Thoracic aorta (tissue), 2 donors: ENCODE data around the gene RPN2. TPM values are rescaled to one million over a fixed set of nuclear protein-coding genes. Genes with fewer than 3 reads are reported as not detected.

Source experiments
- ATAC-seq: fragments of 150-250 bp; one replicate; pipeline ENCODE4 v1.8.0; 2017; ENCODE audit warnings: low read depth; ENCODE audit not compliant: insufficient number of reproducible peaks, low FRiP score
- DNase-seq: peaks from one replicate; pipeline ENCODE4 v3.0.0-alpha.2; 2020; ENCODE audit warnings: low spot score
- H3K27ac ChIP-seq, 2 donors: fragments of 200-600 bp; sonication (generic); 1 replicate in 1 of 2; 2 replicates in 1 of 2; pipeline ENCODE4 v1.5.1; 2016; ENCODE audit warnings: mild to moderate bottlenecking in 2 of 2, moderate library complexity in 2 of 2
- H3K27me3 ChIP-seq: fragments of 200-600 bp; sonication (generic); replicated peaks from 2 replicates; pipeline ENCODE4 v1.6.0; 2016; ENCODE audit warnings: mild to moderate bottlenecking; ENCODE audit not compliant: insufficient read depth
- H3K36me3 ChIP-seq: fragments of 200-600 bp; sonication (generic); one replicate; pipeline ENCODE4 v1.5.1; 2016
- H3K4me1 ChIP-seq, 2 donors: fragments of 200-600 bp; sonication (generic); 1 replicate in 1 of 2; 2 replicates in 1 of 2; pipeline versions ENCODE4 v1.5.1 to v1.6.0; 2016; ENCODE audit warnings: low read depth in 2 of 2, mild to moderate bottlenecking in 1 of 2; ENCODE audit not compliant: control insufficient read depth in 1 of 2
- H3K4me3 ChIP-seq: fragments of 200-600 bp; sonication (generic); 2 replicates; pipeline ENCODE4 v1.5.1; 2016; ENCODE audit warnings: mild to moderate bottlenecking
- H3K9me3 ChIP-seq: fragments of 200-600 bp; sonication (generic); 2 replicates; pipeline ENCODE4 v1.5.1; 2016
- total RNA-seq, 2 donors: library from RNA; depleted of rRNA; stranded (reverse); fragments of >200 nt; gene quantifications; one replicate each; pipeline versions ENCODE4 v1.1.0 to v1.2.3, GENCODE V29; 2016
- TF ChIP-seq, protein P1 (sequence below): fragments of 200-600 bp; sonication (generic); IDR thresholded peaks from one replicate; pipeline ENCODE4 v1.5.1; 2019; ENCODE audit warnings: antibody characterized with exemption

The RPN2 gene
- total RNA-seq, 2 donors from 2014 or later = 128 to 156 TPM

DNA sequence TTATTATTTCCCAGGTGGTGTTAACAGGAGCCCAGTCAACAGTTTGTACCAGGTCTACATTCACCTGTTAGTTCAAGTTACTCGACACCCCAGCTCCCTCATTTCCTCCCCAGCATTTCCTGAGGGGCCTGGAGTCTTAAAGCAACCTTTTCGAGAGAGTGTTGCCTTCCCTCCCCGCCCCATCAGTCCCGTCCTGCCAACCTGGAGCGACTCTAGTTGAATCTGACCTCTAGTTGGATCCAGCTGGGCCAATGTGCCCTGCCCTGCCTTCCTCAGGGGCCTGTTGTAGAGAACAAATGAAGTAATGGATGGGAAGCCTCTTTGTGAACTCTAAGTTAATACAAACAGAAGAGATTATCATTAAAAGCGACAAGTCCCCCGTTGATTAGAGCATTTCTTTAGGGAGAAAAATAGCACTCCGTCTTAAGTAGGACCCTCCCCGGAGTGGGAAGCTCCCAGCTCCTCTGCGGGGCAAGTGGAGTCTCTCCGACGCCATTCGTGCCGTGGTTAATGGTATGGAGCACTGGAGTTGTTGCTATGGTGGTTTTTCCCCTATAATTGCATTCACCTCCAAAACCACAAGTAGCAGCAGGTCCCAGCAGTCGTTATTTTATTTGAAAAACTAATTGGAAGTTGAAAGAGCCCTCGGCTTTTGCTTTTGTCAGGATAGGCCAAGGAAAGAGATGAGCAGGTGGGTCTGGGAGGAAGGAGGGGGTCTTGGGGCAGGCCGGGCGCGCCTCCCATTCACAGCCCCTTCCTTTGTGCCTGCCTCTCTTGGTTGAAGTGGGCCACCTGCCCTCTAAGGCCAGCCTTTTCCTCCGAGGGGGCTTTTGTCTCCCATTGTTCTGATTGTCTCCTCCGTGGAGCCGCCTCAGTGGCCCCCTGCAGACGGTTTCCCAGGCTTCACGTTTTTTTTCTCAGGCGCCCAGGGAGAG, 66.4 kb downstream of the RPN2 start:
- no peak overlapping the region for H3K4me3 ChIP-seq
- TF ChIP-seq, protein P1, sequence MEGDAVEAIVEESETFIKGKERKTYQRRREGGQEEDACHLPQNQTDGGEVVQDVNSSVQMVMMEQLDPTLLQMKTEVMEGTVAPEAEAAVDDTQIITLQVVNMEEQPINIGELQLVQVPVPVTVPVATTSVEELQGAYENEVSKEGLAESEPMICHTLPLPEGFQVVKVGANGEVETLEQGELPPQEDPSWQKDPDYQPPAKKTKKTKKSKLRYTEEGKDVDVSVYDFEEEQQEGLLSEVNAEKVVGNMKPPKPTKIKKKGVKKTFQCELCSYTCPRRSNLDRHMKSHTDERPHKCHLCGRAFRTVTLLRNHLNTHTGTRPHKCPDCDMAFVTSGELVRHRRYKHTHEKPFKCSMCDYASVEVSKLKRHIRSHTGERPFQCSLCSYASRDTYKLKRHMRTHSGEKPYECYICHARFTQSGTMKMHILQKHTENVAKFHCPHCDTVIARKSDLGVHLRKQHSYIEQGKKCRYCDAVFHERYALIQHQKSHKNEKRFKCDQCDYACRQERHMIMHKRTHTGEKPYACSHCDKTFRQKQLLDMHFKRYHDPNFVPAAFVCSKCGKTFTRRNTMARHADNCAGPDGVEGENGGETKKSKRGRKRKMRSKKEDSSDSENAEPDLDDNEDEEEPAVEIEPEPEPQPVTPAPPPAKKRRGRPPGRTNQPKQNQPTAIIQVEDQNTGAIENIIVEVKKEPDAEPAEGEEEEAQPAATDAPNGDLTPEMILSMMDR = no peak
- H3K27ac ChIP-seq = no peak overlapping the region
- H3K4me1 ChIP-seq = peaks cover 0 to 10% of the 10 kb centered on the region in 2 donors
- H3K9me3 ChIP-seq = no peaks in the 10 kb centered on the region
- DNase-seq (no peak), ATAC-seq (no peak)
- peaks cover 13% of the 10 kb centered on the region for H3K36me3 ChIP-seq
- no peaks in the 10 kb centered on the region for H3K27me3 ChIP-seq

DNA sequence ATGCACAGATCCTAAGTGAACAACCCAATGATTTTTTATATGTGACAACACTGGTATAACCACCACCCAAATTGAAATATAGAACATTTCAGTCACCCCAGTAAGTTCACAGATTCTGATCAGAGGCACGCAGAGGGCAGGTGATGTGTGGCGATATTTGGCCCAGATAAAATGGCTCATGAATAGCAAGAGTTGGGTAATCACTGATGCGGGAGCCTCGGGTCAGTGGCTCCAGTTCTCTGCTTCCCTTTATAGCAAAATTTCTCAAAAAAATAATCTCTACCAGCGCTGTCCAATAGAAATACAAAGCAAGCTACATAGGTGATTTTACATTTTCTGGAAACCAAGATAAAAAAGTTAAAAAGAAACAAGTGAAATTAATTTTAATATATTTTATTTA, 67.6 kb downstream of the RPN2 start:
- Histone ChIP-seq H3K27me3 (no peaks in the 10 kb centered on the region), H3K27ac (no peak overlapping the region), H3K9me3 (no peaks in the 10 kb centered on the region), H3K36me3 (peaks cover 5% of the 10 kb centered on the region), H3K4me3 (no peak overlapping the region), H3K4me1 (peaks cover 0 to 10% of the 10 kb centered on the region in 2 donors)
- no peak for ATAC-seq
- no peak for DNase-seq
- TF ChIP-seq, protein P1 = no peak

DNA sequence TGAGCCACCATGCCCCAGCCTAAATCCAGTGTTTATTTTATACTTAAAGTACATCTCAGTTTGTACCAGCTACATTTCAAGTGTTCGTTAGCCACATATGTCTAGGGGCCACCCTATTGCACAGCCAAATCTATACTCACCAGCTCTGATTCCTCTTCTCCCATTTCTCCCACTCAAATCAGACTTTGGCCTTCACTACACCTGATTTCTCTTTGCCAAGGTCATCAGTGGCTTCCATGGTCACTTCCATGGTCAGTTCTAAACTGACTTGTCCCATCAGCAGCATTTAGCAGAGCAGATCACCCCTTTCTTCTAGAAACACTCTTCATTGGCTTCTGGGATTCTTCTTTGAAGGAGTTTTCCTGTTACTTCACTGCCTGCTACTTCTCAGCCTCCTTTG, 68.4 kb downstream of the RPN2 start:
- Histone ChIP-seq H3K27me3 (no peaks in the 10 kb centered on the region), H3K27ac (no peak overlapping the region), H3K36me3 (peaks cover 3% of the 10 kb centered on the region), H3K4me3 (no peak overlapping the region), H3K9me3 (no peaks in the 10 kb centered on the region), H3K4me1 (peaks cover 0 to 10% of the 10 kb centered on the region in 2 donors)
- TF ChIP-seq, protein P1 = no peak
- no peak for DNase-seq
- ATAC-seq = no peak

DNA sequence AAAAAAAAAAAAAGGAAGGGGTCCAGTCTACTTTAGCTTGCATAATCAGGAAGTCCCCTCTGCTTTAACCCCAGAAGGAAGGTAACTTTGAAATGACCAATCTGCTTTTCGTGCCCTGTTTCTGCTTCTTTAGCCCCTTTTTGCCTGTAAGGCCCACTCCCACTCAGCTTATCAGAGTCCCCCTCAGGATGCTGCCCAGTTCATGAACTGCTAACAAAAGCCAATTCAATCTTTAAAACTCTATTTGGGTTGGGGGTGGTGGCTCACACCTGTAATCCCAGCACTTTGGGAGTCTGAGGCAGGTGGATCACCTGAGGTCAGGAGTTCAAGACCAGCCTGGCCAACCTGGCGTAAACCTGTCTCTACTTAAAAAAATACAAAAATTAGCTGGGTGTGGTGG, 70.2 kb downstream of the RPN2 start:
- Histone ChIP-seq H3K9me3 (no peaks in the 10 kb centered on the region), H3K36me3 (no peaks in the 10 kb centered on the region), H3K27me3 (no peaks in the 10 kb centered on the region), H3K27ac (no peak overlapping the region), H3K4me3 (no peak overlapping the region), H3K4me1 (no peaks in the 10 kb centered on the region)
- TF ChIP-seq, protein P1 = no peak
- ATAC-seq (no peak), DNase-seq (no peak)

DNA sequence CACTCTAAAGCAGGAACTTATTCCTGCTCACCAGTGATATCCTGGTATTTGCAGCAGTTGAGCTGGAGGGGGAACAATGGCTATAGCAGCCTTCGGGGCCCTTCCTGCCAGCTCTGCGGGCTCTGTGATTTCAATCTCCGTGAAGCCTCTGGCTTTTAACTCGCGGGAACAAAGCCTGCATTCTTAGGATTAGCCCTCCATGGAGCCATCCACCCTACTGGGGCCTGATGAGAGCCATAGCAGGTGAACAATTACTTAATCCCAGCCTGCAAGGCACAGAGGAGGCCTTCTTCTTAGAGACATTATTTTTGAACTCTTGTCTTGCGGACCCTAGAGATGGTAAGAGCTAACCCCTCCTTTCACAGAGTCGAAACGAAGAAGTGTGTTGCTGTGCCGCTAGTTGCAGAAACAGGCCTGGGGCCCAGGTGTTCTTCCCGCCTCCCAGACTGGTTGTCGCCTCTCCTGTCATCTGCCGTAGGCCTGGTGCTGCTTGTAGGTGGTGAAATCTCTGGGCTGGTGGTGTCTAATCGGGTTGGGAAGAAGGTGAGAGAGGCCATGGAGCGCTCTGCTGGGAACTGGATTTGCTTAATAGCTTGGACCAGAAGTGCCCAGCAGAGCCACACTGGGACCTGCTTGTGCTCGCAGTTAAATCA, 72.8 kb downstream of the RPN2 start:
- DNase-seq = no peak
- H3K4me3 ChIP-seq = no peak overlapping the region
- H3K27me3 ChIP-seq = no peaks in the 10 kb centered on the region
- no peaks in the 10 kb centered on the region for H3K9me3 ChIP-seq
- no peaks in the 10 kb centered on the region for H3K4me1 ChIP-seq
- H3K27ac ChIP-seq = no peak overlapping the region
- TF ChIP-seq, protein P1 = no peak
- ATAC-seq = no peak
- H3K36me3 ChIP-seq = no peaks in the 10 kb centered on the region
